IMR-90 (cell line): ENCODE measurements around the gene PACS1. TPM values are rescaled to one million over a fixed set of nuclear protein-coding genes. Genes with fewer than 3 reads are reported as not detected.

Source experiments
- CHD1 ChIP-seq: IDR thresholded peaks from 2 replicates; pipeline ENCODE4 v1.6.1; 2012; ENCODE audit warnings: low read depth, low read length, improper control_type of control experiment
- NFE2L2 ChIP-seq: fragments of 150-350 bp; IDR thresholded peaks from 2 replicates; pipeline ENCODE4 v1.6.1; 2016; ENCODE audit warnings: low read depth, mild to moderate bottlenecking, low read length
- polyA plus RNA-seq, 3 experiments: library from polyadenylated mRNA; depleted of rRNA; stranded (reverse); fragments of >200 nt; gene quantifications; 2 replicates each; pipeline ENCODE4 v1.2.3, GENCODE V29; 2012; ENCODE audit warnings: low replicate concordance in 1 of 3
- total RNA-seq: library from RNA; depleted of rRNA; stranded (reverse); fragments of >200 nt; gene quantifications from 2 replicates; pipeline ENCODE4 v1.2.3, GENCODE V29; 2012
- TF ChIP-seq, protein P1 (sequence below): fragments of 150-350 bp; IDR thresholded peaks from 2 replicates; pipeline ENCODE4 v1.6.1; 2017; ENCODE audit warnings: mild to moderate bottlenecking, antibody characterized with exemption, low read length, low read depth
- TF ChIP-seq, protein P2 (sequence below): conservative IDR thresholded peaks from 2 replicates; pipeline ENCODE4 v1.5.1; 2012; ENCODE audit warnings: mild to moderate bottlenecking, low read depth, low read length, improper control_type of control experiment

Gene PACS1
- total and polyA plus RNA-seq, 2 of the 4 experiments (the other 2 are of a cell fraction), result 7.3 to 32.0 TPM

DNA sequence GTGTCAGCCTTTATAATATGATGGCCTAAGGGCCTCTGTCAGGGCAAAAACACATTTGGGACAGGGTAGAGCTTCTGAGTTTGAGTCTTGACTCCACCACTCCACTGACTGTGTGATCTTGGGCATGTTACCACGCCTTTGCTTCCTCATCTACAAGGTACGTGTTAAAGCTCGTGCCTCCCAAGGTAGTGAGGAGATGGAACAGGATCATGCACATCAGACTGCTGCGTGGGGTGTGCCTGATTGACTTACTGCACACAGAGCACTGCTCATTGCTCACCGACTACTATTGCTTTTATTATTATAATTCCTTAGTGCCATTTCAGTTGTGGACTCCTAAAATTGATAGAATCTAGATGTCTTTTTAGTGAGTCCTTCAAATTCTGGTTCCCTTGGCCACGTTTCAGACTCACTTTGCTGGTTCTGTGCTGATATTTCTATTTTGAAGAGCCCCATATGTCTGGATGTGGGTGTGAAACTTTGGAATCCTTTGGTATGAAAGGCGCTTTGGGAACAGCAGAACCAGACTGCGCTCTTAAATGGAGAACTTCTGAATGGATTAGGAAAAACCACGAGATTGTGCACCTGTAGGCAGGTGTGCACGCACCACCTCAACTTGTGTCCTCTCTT lies 154.3 kb downstream of the PACS1 start (continued):
- TF ChIP-seq, protein P1, sequence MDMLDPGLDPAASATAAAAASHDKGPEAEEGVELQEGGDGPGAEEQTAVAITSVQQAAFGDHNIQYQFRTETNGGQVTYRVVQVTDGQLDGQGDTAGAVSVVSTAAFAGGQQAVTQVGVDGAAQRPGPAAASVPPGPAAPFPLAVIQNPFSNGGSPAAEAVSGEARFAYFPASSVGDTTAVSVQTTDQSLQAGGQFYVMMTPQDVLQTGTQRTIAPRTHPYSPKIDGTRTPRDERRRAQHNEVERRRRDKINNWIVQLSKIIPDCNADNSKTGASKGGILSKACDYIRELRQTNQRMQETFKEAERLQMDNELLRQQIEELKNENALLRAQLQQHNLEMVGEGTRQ, result no peak
- TF ChIP-seq NFE2L2, result no peak
- TF ChIP-seq, protein P2, sequence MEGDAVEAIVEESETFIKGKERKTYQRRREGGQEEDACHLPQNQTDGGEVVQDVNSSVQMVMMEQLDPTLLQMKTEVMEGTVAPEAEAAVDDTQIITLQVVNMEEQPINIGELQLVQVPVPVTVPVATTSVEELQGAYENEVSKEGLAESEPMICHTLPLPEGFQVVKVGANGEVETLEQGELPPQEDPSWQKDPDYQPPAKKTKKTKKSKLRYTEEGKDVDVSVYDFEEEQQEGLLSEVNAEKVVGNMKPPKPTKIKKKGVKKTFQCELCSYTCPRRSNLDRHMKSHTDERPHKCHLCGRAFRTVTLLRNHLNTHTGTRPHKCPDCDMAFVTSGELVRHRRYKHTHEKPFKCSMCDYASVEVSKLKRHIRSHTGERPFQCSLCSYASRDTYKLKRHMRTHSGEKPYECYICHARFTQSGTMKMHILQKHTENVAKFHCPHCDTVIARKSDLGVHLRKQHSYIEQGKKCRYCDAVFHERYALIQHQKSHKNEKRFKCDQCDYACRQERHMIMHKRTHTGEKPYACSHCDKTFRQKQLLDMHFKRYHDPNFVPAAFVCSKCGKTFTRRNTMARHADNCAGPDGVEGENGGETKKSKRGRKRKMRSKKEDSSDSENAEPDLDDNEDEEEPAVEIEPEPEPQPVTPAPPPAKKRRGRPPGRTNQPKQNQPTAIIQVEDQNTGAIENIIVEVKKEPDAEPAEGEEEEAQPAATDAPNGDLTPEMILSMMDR, result no peak
- no peak for TF ChIP-seq CHD1
